H7 (cell line): ENCODE data around the gene SWT1. TPM values are rescaled to one million over a fixed set of nuclear protein-coding genes. Genes with fewer than 3 reads are reported as not detected.

ENCODE experiments used
- DNase-seq: peaks from one replicate; pipeline ENCODE4 v3.0.0; 2012
- H3K27me3 ChIP-seq: 2 replicates; pipeline ENCODE4 v1.6.0; 2011; ENCODE audit warnings: mild to moderate bottlenecking, low read length; ENCODE audit not compliant: control insufficient read depth, insufficient read depth
- H3K36me3 ChIP-seq: replicated peaks from 2 replicates; pipeline ENCODE4 v1.5.1; 2011; ENCODE audit warnings: low read length; ENCODE audit not compliant: control insufficient read depth, insufficient read depth
- H3K4me3 ChIP-seq: 2 replicates; pipeline ENCODE4 v1.5.1; 2011; ENCODE audit warnings: low read depth, mild to moderate bottlenecking, control low read depth, low read length, moderate library complexity; ENCODE audit not compliant: insufficient read depth
- total RNA-seq: library from RNA; depleted of rRNA; stranded (reverse); fragments of >200 nt; shearing (Covaris generic); gene quantifications from 2 replicates; pipeline ENCODE4 v1.2.3, GENCODE V29; 2014; rRNA removed

Gene SWT1
- total RNA-seq, result 6.3 and 8.6 TPM in 2 replicates

- DNase-seq, result peak; percentile 90
- Histone ChIP-seq H3K4me3 (peak within 1 kb of the TSS; percentile 68), H3K36me3 (no peaks in the 10 kb centered on the region), H3K27me3 (no peaks in the 10 kb centered on the region; the same call in 1 of the 2 replicates)
These were observed at the start of gene SWT1, which contains the start of gene TRMT1L for GRCh38 chr1:185156854-185157598. Gene SWT1 (plus strand): TSS chr1:185157167. CDS start chr1:185160842, 3,675 bp downstream. Gene TRMT1L (minus strand): TSS chr1:185156953. CDS start chr1:185156712, 241 bp downstream.

GRCh38 chr1:185108321-185108720 is 48.6 kb upstream of the SWT1 start:
- no peaks in the 10 kb centered on the region for H3K36me3 ChIP-seq
- H3K4me3 ChIP-seq, result no peak overlapping the region
- H3K27me3 ChIP-seq, result no peaks in the 10 kb centered on the region
- DNase-seq, result no peak

GRCh38 chr1:185110145-185110544 is 46.8 kb upstream of the SWT1 start:
- Histone ChIP-seq H3K27me3 (no peaks in the 10 kb centered on the region), H3K4me3 (no peak overlapping the region), H3K36me3 (no peaks in the 10 kb centered on the region)
- DNase-seq, result no peak

GRCh38 chr1:185111873-185112272 is 45.1 kb upstream of the SWT1 start:
- no peak for DNase-seq
- Histone ChIP-seq H3K36me3 (no peaks in the 10 kb centered on the region), H3K27me3 (no peaks in the 10 kb centered on the region), H3K4me3 (no peak overlapping the region)

GRCh38 chr1:185112356-185112755 is 44.6 kb upstream of the SWT1 start:
- H3K36me3 ChIP-seq, result no peaks in the 10 kb centered on the region
- DNase-seq, result no peak
- H3K4me3 ChIP-seq, result no peak overlapping the region
- no peaks in the 10 kb centered on the region for H3K27me3 ChIP-seq

- Histone ChIP-seq H3K27me3 (no peaks in the 10 kb centered on the region), H3K4me3 (no peak overlapping the region), H3K36me3 (no peaks in the 10 kb centered on the region; the same call in 1 of the 2 replicates)
- DNase-seq, result no peak
These were observed 27.3 kb upstream of the SWT1 start for GRCh38 chr1:185129708-185130107.

GRCh38 chr1:185132534-185132933 is 24.4 kb upstream of the SWT1 start:
- no peak for DNase-seq
- H3K4me3 ChIP-seq, result no peak overlapping the region
- peaks cover 2% of the 10 kb centered on the region; the same call in 1 of the 2 replicates for H3K36me3 ChIP-seq
- H3K27me3 ChIP-seq, result no peaks in the 10 kb centered on the region

- DNase-seq, result no peak
- peaks cover 2% of the 10 kb centered on the region; the same call in 1 of the 2 replicates for H3K36me3 ChIP-seq
- H3K4me3 ChIP-seq, result no peak overlapping the region
- H3K27me3 ChIP-seq, result no peaks in the 10 kb centered on the region
These were observed 18.9 kb upstream of the SWT1 start for GRCh38 chr1:185137896-185138545.

- H3K36me3 ChIP-seq, result peaks cover 2% of the 10 kb centered on the region; the same call in 1 of the 2 replicates
- no peak for DNase-seq
- H3K27me3 ChIP-seq, result no peaks in the 10 kb centered on the region
- no peak overlapping the region for H3K4me3 ChIP-seq
These were observed 17.7 kb upstream of the SWT1 start for GRCh38 chr1:185139246-185139645.

- H3K27me3 ChIP-seq, result no peaks in the 10 kb centered on the region
- peaks cover 4% of the 10 kb centered on the region for H3K36me3 ChIP-seq
- DNase-seq, result no peak
- no peak overlapping the region for H3K4me3 ChIP-seq
These were observed 12.7 kb upstream of the SWT1 start for GRCh38 chr1:185144233-185144632.

- DNase-seq, result no peak
- H3K36me3 ChIP-seq, result peaks cover 4% of the 10 kb centered on the region
- no peak overlapping the region for H3K4me3 ChIP-seq
- no peaks in the 10 kb centered on the region for H3K27me3 ChIP-seq
These were observed 5.8 kb upstream of the SWT1 start for GRCh38 chr1:185151215-185151614.

- no peaks in the 10 kb centered on the region for H3K27me3 ChIP-seq
- no peak overlapping the region for H3K4me3 ChIP-seq
- no peak for DNase-seq
These were observed 4.7 kb upstream of the SWT1 start for GRCh38 chr1:185152187-185152767.

GRCh38 chr1:185154912-185155513 is 2.0 kb upstream of the SWT1 start:
- Histone ChIP-seq H3K4me3 (no peak overlapping the region), H3K27me3 (no peaks in the 10 kb centered on the region; the same call in 1 of the 2 replicates), H3K36me3 (peaks cover 2% of the 10 kb centered on the region)
- DNase-seq, result no peak

More at GRCh38 chr1:185152187-185152767, 4.7 kb upstream of the SWT1 start:
- H3K36me3 ChIP-seq, result peaks cover 4% of the 10 kb centered on the region

- H3K36me3 ChIP-seq, result no peaks in the 10 kb centered on the region; the same call in 1 of the 2 replicates
- H3K27me3 ChIP-seq, result no peaks in the 10 kb centered on the region; the same call in 1 of the 2 replicates
- H3K4me3 ChIP-seq, result peak overlapping the region; percentile 68
- no peak for DNase-seq
These were observed 1.2 kb upstream of the SWT1 start for GRCh38 chr1:185155600-185156287.
